B cell (primary cell): Measurements from ENCODE around the gene MICAL3.

Experiments used
- EZH2 ChIP-seq: IDR thresholded peaks from 2 replicates; pipeline ENCODE4 v1.6.1; 2012; ENCODE audit warnings: borderline replicate concordance, low read depth, mild to moderate bottlenecking, moderate library complexity, low read length; ENCODE audit not compliant: insufficient read depth, poor library complexity, severe bottlenecking
- TF ChIP-seq, protein P1 (sequence below): fragments of 200-600 bp; IDR thresholded peaks from one replicate; pipeline ENCODE4 v1.8.0; 2022; ENCODE audit warnings: antibody characterized with exemption, mild to moderate bottlenecking

DNA sequence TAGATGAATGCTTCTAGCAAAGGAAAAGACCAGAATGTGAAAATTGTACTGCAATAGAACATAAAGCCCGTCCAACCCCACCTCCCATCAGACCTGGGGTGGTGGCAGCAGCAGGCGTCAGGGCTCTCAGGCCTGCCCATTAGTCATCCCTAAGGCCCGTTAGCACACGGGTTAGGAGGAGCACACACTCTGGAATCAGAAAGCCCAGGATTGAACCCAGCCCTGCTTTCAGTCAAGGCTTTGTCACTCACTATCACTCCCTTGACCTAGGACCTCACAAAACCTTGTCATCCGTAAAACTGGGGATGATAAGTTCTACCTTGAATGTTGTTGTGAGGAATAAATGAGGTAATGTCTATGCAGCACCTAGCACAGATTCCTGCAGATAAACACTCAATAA, 26.9 kb downstream of the MICAL3 start:
- TF ChIP-seq, protein P1, sequence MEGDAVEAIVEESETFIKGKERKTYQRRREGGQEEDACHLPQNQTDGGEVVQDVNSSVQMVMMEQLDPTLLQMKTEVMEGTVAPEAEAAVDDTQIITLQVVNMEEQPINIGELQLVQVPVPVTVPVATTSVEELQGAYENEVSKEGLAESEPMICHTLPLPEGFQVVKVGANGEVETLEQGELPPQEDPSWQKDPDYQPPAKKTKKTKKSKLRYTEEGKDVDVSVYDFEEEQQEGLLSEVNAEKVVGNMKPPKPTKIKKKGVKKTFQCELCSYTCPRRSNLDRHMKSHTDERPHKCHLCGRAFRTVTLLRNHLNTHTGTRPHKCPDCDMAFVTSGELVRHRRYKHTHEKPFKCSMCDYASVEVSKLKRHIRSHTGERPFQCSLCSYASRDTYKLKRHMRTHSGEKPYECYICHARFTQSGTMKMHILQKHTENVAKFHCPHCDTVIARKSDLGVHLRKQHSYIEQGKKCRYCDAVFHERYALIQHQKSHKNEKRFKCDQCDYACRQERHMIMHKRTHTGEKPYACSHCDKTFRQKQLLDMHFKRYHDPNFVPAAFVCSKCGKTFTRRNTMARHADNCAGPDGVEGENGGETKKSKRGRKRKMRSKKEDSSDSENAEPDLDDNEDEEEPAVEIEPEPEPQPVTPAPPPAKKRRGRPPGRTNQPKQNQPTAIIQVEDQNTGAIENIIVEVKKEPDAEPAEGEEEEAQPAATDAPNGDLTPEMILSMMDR, result no peak
- TF ChIP-seq EZH2, result no peak
